Fibroblast of the aortic adventitia (primary cell): ENCODE results near the gene UTF1. TPM values are rescaled to one million over a fixed set of nuclear protein-coding genes. Genes with fewer than 3 reads are reported as not detected.

Experiments
- DNase-seq: peaks from one replicate; pipeline ENCODE4 v3.0.0-alpha.2; 2010; ENCODE audit warnings: low read depth
- H3K4me3 ChIP-seq: 2 replicates; pipeline ENCODE4 v1.5.1; 2011; ENCODE audit warnings: low read depth, mild to moderate bottlenecking, control low read depth, low read length, moderate library complexity
- CTCF ChIP-seq: IDR thresholded peaks from 2 replicates; pipeline ENCODE4 v1.5.1; 2011; ENCODE audit warnings: mild to moderate bottlenecking, low read length, control low read depth, inconsistent platforms; ENCODE audit not compliant: insufficient read depth
- total RNA-seq: library from RNA; depleted of rRNA; stranded (reverse); fragments of >200 nt; gene quantifications from 2 replicates; pipeline ENCODE4 v1.2.3, GENCODE V29; 2012; ENCODE audit warnings: low replicate concordance

Gene UTF1
- total RNA-seq = not detected in 2 replicates

GRCh38 chr10:133230044-133230361 is at the start of gene UTF1:
Gene UTF1, plus strand, starts transcription at chr10:133230217. Its CDS starts 72 bp downstream, at chr10:133230289.
- no peak for DNase-seq
- no peak for TF ChIP-seq CTCF
- no peak within 1 kb of the TSS for H3K4me3 ChIP-seq

- no peak for TF ChIP-seq CTCF
- no peak for DNase-seq
- no peak overlapping the region for H3K4me3 ChIP-seq
Measured at GRCh38 chr10:133180965-133181639, 48.9 kb upstream of the UTF1 start.

DNA sequence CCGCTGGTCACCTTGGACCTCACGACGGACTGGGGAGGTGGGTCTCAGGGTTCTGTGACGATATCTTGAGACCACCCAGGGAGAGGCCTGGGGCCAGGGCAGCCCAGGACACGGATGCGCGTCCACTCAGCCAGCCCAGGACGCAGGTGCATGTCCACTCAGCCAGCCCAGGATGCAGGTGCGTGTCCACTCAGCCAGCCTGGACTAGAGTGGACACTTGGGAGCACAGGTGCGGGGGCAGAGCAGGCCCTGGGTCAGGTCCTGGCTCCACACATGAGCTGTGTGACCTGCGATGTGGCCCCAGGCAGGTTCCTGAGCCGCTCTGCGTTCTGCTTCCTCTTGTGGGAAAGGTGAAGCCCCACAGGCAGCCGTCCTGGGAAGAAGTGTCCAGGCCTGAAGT is 47.8 kb upstream of the UTF1 start:
- TF ChIP-seq CTCF = no peak
- no peak overlapping the region for H3K4me3 ChIP-seq
- DNase-seq = no peak

GRCh38 chr10:133182791-133183645 is 47.0 kb upstream of the UTF1 start:
- H3K4me3 ChIP-seq = no peak overlapping the region
- DNase-seq = no peak
- TF ChIP-seq CTCF = no peak

DNA sequence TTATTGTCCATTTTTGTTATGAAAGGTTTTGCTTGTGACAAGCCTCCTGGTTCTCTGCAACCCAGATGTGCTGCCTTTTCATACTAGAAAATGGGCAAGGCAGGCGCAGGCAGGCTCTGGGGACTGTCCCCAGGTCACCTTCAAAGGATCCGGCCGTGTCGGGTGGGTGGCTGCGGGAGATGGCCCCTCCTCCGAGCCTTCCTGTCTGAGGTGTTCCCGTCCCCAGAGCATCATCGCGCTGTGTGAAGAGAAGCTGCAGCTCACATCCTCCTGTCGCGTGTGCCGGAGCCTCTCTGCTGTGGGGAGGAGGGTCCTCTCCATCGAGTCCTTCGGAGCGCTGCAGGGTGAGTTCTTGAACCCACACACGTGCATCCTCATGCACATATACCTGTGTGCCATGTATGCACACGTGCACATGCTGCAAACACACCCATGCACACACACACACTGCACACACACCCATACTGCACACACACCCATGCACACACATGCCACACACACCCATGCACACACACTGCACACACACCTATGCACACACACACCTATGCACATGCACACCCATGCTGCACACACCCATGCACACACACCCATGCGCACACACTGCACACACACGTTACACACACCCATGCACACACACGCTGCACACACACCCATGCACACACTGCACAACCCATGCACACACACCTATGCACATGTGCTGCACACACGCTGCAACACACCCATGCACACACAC is 46.2 kb upstream of the UTF1 start:
- no peak for TF ChIP-seq CTCF
- H3K4me3 ChIP-seq = no peak overlapping the region
- DNase-seq = no peak

DNA sequence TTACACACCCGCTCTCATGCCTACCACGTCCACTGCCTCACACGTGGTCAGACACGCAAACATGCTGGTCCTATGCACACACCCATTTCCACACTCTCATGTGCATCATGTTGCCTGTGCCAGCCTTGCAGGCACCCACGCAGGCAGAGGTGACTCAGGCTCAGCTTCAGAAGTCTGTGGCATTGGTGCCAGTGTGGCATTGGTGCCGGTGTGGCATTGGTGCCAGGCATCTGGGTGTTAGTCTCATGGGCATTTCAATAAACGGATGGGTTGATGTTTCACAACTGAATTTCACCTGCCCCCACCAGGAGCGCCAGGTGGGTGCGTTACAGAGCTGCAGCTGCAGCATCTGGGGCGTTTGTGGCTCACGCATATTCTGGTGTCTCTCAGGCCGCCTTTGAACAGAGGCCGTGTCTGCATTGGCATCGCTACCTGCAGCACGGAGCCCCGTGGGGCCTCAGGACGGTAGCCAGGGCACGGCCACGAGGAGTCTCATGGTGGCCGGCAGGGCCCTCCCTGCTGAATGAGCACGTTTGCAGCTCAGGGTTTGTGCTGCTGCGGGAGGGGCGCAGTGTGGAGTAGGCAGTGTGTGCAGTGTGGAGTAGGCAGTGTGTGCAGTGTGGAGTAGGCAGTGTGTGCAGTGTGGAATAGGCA is 45.3 kb upstream of the UTF1 start:
- DNase-seq = no peak
- no peak overlapping the region for H3K4me3 ChIP-seq
- no peak for TF ChIP-seq CTCF
